ENCODE results near the gene PPP4R3A. TPM values are rescaled to one million over a fixed set of nuclear protein-coding genes. Genes with fewer than 3 reads are reported as not detected.

The PPP4R3A gene
- total and polyA plus RNA-seq, 10 of the 15 experiments (the other 5 are each of a cell fraction or from before 2014, with no cell fraction given), result 19.4 to 97.8 (median 62.9) TPM

GRCh38 chr14:91464615-91465205, 45.4 kb downstream of the PPP4R3A start:
- WGBS (ENCODE audit: insufficient coverage, insufficient replicate concordance, low lambda C conversion rate, missing lambda C conversion rate), result 85% methylated on average over 3 of the region's 3 CpGs
- Histone ChIP-seq H3K9me3 (replicated peaks; ENCODE audit: control insufficient read depth, insufficient read depth, low read length) (no peaks in the 10 kb centered on the region), H3K36me3 (ENCODE audit: control insufficient read depth in 2 of 2, insufficient read depth in 2 of 2, low read length in 1 of 2) (peaks cover 14 to 21% of the 10 kb centered on the region in 2 experiments), H3K27ac (ENCODE audit: control insufficient read depth, insufficient read depth) (no peak overlapping the region), H3K27me3 (replicated peaks in 1 of 2; ENCODE audit: control insufficient read depth in 2 of 2, insufficient read depth in 2 of 2, low read length in 1 of 2) (no peaks in the 10 kb centered on the region), H2AFZ (ENCODE audit: control insufficient read depth, low read depth, low read length) (no peak overlapping the region), H4K20me1 (ENCODE audit: control insufficient read depth, insufficient read depth) (no peaks in the 10 kb centered on the region), H3K4me1 (ENCODE audit: control insufficient read depth, insufficient read depth, low read length) (peaks cover 9% of the 10 kb centered on the region), H3K9ac (ENCODE audit: control insufficient read depth, insufficient read depth, low read length) (no peak overlapping the region), H3K4me2 (ENCODE audit: control insufficient read depth, insufficient read depth) (no peak overlapping the region), H3K4me3 (no peak overlapping the region), H3K79me2 (ENCODE audit: control insufficient read depth, insufficient read depth, low read length) (no peaks in the 10 kb centered on the region; the same call in none of the 2 replicates)
- ChIA-PET SMC1A (ENCODE audit: uncharacterized antibody, unreplicated experiment) (interaction anchor here (0.6 to 2.6 kb wide), 3 partner anchors 13 to 1273 kb away, joined by 3 to 7 read pairs (median 3); no protein-coding TSS in a partner anchor), CTCF (no interaction called here), POLR2A (no interaction called here), RAD21 (ENCODE audit: unreplicated experiment) (no interaction called here)
- in situ Hi-C loops (cut with MboI), result no loop called here
- ATAC-seq (no peak), DNase-seq (ENCODE audit: low read depth, low spot score) (no peak), FAIRE-seq (no peak)
- no TSS peak for BruUV-seq (replicated peaks)
- TF ChIP-seq TCF12 (IDR thresholded peaks at IDR 0.05; ENCODE audit: low read depth, low read length) (no peak), RELB (IDR thresholded peaks at IDR 0.05; ENCODE audit: low read depth) (no peak), RAD51 (IDR thresholded peaks at IDR 0.05) (no peak), YBX1 (IDR thresholded peaks at IDR 0.05) (no peak), SIX5 (IDR thresholded peaks at IDR 0.05; ENCODE audit: low read depth, low read length, severe bottlenecking) (no peak), MLLT1 (IDR thresholded peaks at IDR 0.05) (no peak), POLR2A (IDR thresholded peaks at IDR 0.05; ENCODE audit: low read depth, low read length) (no peak), NRF1 (conservative IDR thresholded peaks at IDR 0.05; ENCODE audit: low read depth, low read length) (no peak), MEF2B (IDR thresholded peaks at IDR 0.05; ENCODE audit: partially characterized antibody, poor library complexity, severe bottlenecking) (no peak), ATF2 (IDR thresholded peaks at IDR 0.05; ENCODE audit: low read length) (no peak), MYB (IDR thresholded peaks at IDR 0.05; ENCODE audit: borderline replicate concordance, low read depth, low read length) (no peak), CUX1 (IDR thresholded peaks at IDR 0.05; ENCODE audit: insufficient replicate concordance, low read depth, low read length) (no peak), HCFC1 (IDR thresholded peaks at IDR 0.05; ENCODE audit: low read length) (no peak)
- intact Hi-C loops (cut with micrococcal nuclease; ENCODE audit: unreplicated experiment), result no loop called here

All from GM12878 (cell line).